ACHN (cell line): Measurements from ENCODE around the gene SRSF12.
A peak's percentile ranks its signal among the peaks of the same experiment; 100 is the strongest.
"Not testable (repeated sequence)": the region's sequence is repeated elsewhere in the genome, so short reads cannot be mapped to it uniquely, and the experiment has no call there.

Experiments
- DNase-seq: peaks from one replicate; pipeline ENCODE4 v3.0.0-alpha.2; 2015
- in situ Hi-C: cut with HindIII; loops from 2 replicates; pipeline ENCODE4 v1.10.0; 2017; ENCODE audit warnings: low sequenced_read_pairs, low pct_ligation_motif_present, low pct_unique_long_range_greater_than_20kb

Gene SRSF12

DNA sequence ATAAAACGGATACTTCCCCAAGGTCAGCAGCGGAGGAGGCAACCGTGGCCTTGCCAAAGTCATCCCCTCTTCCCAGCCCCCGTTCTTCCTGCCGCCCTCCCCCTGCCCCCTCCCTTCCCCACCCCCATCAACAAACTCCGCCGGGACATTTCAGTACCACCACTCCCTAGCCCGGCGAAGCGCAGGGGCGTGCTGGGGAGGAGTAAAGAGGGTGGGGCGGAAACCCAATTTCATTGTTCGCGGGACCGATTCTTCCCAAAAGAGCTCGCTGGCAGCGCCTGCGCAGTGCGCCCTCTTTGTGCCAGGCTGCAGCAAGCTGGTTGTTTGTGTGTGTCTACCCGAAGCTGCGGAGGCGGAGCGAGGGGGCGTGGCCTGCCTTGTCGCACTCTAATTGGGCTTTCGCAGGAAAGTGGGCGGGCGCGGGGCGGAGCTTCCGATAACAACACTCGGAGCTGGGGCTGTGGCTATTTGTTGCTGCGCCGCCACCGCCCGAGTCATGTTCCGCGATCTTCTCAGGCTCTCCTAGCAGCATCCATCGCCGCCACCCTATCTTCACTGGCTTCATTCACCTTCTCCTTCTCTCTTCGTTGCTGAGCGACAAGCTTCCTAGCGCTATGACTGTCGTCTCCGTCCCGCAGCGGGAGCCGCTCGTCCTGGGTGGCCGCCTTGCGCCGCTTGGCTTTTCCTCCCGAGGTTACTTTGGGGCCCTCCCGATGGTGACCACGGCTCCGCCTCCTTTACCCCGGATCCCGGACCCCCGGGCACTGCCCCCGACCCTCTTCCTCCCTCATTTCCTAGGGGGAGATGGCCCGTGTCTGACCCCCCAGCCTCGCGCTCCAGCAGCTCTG is 37.4 kb downstream of the SRSF12 start, which contains the start of gene PNRC1:
Gene PNRC1 (plus strand): TSS at position 471 of the 848 bp plus-strand sequence. CDS start 144 bp downstream, at position 615.
- in situ Hi-C loops, result no loop called here
- DNase-seq, result peak; percentile 97

DNA sequence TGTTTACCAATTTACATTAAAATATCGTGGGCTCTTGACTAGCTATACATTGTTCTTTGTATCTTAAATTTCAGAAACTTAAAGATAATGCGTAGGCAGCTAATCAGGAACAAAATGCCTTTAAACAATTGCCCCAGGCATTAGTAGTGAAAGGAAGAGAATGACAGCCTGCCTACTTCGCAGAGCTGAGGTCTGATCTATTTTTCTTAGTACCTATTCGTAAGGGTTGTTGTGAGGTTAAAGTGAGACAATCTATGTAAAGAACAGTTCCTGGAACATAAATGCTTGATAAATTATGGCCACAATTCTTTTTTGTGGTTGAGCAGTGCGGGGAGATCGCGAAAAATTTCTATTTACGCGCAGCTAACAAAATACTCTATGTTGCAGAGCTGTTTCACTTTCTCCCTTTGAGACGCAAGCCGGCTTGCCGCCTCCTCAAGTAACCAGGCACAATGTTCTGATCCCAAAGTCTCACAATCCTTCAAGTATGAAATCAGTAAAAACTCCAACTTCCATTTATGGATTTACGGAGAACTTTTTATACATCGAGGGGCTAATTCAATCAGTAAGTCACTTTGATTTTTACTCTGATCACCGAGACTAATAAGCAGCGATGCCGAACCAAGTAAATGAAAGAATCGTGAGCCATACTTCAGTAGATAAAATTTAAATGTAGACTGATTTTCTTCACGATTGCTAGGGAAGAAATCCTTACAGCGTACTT is 38.2 kb downstream of the SRSF12 start:
- peak; percentile 64 for DNase-seq
- in situ Hi-C loops, result no loop called here

DNA sequence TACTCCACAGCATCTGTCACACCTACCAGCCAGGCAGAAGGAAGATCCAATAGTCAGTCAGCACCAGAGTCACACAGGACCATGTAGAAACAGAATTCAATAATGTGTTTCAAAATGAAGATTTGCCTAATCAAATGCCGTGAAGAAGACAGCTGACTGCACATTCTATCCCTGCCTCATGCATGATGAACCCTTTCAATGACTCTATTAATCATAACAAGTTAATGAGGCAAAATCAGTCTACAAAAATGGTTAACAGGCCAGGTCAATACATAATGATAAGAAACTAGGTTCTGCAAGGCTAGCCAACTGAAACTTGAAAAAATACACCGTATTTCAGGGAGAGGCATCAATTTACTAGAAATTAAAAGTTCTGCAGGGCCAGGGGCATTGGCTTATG is 44.0 kb downstream of the SRSF12 start:
- in situ Hi-C loops, result no loop called here
- DNase-seq, result no peak

DNA sequence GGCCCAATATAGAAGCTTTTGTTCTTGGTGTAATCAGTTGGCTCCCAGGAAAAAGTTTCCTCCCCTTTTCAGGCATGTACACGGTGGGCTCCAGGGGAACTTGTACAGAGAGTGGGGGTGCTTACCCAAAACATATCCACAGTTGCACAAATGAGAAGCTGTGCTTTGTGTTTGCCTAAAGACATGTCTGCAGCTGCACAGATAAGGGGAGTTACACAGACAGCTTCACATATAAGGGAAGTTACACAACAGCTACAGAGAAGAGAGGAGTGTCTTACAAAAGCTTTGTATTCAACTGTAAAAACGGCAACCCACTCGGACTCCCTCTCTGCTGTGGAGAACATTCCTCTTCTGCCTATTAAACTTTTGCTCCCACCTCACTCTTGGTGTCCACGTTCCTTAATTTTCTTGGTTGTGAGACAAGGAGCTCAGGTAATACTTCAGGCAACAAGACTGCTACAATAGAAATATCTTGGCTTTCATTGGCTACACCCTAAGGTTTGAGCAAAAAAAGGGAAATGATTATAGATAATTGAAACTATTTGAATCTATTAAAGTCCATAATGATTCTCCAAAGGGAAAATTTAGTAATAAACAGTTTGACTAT is 44.8 kb downstream of the SRSF12 start:
- DNase-seq, result no peak
- in situ Hi-C loops, result no loop called here

DNA sequence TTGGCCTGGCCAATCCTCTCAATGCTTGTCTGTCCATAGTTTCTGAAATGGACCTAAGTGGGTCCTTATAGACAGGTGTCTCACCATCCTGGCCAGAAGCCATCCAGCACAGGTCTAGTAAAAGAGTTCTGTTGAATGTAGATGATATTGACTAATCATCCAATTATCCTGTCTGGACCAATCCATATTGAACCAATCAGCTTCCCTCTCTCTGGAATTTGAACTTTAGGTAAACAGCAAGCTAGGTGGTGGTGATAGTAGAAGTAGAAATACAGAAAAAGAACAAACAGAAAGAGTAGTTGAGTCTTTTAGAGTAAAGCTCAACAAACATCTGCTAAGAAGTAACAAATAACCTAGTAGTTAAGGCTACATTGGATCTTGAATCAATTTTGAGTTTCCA is 46.8 kb downstream of the SRSF12 start:
- in situ Hi-C loops, result no loop called here
- DNase-seq, result no peak

DNA sequence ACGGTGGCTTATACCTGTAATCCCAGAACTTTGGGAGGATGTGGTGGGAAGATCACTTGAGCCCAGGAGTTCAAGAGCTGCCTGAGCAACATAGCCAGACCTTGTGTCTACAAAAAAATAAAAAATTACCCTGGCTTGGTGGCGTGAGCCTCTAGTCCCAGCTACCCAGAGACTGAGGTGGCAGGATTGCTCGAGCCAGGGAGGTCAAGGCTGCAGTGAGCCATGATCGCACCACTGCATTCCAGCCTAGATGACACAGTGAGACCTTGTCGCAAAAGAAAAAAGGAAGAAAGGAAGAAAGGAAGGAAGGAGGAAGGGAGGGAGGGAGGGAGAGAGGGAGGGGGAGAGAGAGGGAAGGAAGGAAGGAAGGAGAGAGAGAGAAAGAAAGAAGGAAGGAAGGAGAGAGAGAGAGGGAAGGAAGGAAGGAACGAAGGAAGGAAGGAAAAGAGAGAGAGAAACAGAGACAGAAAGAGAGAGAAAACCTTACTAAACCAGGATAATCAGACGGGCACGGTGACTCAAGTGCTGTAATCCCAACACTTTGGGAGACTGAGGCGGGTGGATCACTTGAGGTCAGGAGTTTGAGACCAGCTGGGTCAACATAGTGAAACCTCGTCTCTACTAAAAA is 48.2 kb downstream of the SRSF12 start:
- in situ Hi-C loops, result no loop called here
- DNase-seq, result no peak

DNA sequence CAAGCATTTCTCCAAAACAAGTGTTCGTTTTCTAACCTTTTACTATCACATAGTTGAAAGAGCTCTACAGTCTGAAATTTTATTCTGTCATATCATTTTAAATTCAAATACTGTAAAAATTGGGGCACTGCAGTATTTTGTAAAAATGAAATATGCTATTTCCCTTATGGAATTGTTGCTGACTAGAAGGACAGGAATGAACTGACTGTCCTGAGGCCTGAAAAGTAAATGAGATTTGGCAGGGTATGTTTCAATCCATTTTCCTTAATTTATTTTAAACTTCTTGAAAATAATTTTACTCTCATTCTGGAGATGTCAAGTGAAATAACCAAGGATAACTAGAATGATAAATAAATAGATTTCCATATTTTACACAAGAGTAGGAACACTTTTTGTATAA is 49.2 kb downstream of the SRSF12 start:
- in situ Hi-C loops, result no loop called here
- DNase-seq, result no peak

DNA sequence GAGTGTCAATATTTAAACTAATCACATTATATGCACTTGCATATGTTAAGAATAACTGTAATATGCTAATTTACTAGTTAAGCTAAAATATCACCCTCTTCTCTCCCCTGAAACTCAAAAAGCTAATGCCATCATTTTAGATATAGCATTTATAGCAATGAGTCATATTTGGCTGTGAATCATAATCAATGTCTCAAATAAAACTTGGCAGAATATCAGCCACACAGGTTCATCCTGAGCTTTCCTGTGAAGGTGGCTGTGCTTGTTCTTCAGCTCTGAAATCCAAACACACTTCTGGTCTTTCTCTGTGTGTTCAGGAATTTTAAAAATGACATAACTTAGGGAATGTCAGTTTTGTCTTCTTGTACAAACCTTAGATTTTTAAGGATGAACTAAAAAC is 50.1 kb downstream of the SRSF12 start:
- in situ Hi-C loops, result no loop called here
- no peak for DNase-seq

DNA sequence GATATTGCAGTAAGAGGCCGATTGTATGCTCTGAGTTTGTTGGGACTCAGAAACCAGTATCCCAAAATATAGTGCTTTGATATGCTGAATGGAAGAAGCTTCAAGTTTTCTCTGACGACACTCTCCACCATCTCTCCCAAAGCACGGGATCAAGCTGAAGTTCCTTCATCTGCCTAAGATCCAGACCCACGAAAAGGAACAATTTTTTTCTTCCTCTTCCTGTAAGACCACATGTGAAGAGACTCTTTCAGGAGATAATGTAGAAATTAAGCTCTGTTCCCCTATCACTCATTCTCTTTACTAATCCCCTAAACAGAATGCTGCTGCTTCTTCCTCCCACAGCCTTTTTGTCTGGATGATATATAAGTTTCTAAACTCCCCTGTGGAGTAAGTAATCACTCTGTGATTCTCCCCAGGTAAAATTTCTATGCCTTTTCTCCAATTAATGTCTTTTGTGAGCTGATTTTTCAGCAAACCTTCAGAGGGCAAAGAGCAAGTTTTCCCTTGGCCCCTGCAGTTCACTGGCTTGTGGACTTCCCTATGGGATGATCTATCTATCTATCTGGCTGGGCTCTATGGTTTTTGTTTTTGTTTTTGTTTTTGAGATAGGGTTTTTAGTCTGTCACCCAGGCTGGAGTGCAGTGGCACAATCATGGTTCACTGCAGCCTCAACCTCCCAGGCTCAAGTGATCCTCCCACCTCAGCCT is 50.8 kb downstream of the SRSF12 start:
- in situ Hi-C loops, result no loop called here
- DNase-seq, result no peak

DNA sequence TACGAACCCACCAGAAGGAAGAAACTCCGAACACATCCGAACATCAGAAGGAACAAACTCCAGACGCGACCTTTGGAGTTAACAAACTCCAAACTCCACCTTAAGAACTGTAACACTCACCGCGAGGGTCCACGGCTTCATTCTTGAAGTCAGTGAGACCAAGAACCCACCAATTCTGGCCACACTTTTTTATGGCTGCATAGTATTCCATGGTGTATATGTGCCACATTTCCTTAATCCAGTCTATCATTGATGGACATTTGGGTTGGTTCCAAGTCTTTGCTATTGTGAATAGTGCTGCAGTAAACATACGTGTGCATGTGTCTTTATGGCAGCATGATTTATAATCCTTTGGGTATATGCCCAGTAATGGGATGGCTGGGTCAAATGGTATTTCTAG is 51.8 kb downstream of the SRSF12 start:
- in situ Hi-C loops, DNase-seq: not testable (repeated sequence)

DNA sequence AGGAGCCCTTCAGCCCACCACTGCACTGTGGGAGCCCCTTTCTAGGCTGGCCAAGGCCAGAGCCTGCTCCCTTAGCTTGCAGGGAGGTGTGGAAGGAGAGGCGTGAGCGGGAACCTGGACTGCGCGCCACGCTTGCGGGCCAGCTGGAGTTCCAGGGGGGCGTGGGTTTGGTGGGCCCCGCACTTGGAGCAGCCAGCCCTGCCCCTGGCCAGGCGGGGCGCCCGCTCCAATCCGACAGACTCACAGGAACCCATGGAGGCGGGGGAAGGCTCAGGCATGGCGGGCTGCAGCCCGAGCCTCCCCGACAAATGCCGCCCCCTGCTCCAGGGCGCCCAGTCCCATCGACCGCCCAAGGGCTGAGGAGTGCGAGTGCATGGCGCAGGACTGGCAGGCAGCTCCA is 52.9 kb downstream of the SRSF12 start:
- in situ Hi-C loops, DNase-seq: not testable (repeated sequence)

DNA sequence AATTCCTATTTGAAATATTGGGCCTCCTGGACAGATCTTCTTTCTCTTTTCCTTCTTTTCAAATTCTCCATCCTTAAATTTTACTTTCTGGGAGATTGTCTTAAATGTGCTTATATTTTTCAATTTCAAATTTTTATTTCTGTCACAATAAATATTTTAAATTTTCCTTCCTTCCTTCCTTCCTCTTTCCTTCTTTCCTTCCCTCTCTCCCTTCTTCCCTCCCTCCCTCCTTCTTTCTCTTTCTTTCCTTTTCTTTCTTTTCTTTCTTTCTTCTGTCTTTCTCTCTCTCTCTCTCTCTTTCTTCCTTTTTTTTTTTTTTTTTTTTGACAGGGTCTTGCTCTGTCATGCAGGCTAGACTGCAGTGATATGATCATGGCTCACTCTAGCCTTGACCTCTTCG is 54.0 kb downstream of the SRSF12 start:
- no peak for DNase-seq
- in situ Hi-C loops, result no loop called here

DNA sequence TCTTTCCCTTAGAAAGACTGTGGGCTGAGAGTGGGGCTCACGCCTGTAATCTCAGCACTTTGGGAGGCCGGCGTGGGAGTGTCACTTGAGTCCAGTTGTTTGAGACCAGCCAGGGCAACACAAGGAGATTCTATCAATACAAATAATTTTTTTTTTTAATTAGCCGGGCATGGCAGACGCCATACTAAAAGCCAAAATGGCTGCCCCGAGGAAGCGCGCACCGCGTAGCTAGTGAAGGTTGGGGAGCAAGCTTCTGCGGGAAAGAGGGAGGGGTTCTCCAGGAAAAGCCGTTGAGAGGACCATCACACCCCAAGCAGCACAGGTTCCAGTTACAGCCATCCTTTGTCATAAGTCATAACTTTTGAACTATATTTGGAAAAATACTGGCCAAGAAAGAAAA is 58.6 kb downstream of the SRSF12 start:
- in situ Hi-C loops, result no loop called here

DNA sequence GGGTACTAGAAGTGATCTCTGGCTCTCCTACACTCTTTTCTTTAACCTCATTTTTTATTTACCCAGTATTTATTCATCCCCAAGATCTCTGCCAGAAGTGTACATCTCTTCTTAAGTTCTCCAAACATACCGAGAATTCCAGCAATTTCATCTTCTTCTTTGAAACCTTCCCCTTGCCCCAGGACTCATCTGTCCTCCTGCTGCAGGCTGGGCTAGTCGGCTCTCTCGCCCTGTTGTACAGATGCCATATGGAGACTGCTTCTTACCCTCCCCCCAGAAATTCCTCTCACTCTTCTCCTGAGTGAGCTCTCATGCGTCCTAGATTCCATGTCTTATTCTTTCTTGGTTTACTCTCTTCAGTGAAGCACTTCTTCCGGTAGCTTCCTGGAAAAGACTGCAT is 59.2 kb downstream of the SRSF12 start:
- in situ Hi-C loops, result no loop called here
- DNase-seq, result no peak

More for the DNA sequence above, 58.6 kb downstream of the SRSF12 start:
- DNase-seq, result no peak

DNA sequence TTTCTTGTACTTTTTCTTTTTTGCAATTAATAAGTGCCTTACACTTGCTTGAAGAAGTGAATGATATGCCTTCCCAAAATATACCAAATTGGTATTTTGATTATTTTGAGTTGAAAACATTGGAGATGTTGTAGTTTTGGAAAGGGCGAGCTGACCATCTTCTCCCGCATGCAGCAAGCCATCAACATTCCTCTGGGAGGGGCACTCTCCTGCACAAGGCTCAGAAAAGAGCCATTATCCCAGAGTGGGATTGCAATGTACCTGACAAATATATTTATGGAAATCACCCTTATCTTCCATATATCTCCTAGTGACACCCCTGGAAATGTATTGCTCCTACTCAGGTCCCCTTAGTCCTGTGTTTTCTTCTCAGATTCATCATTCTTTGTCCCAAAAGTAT is 60.1 kb downstream of the SRSF12 start:
- DNase-seq, result no peak
- in situ Hi-C loops, result no loop called here

DNA sequence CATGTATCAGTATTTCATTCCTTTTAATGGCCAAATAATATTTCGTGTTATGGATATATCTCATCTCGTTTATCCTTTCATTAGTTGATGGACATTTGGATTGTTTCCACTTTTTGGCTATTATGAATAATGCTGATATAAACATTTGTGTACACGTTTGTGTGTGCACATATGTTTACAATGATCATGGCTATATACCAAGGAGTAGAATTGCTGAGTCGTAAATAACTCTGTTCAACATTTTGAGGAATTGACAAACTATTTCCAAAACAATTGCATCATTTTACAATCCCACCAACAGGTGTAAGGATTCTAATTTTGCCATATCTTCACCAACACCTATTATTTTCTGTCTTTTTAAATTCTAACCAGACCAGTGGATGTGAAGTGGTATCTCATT is 63.7 kb downstream of the SRSF12 start:
- in situ Hi-C loops, result no loop called here
- no peak for DNase-seq

DNA sequence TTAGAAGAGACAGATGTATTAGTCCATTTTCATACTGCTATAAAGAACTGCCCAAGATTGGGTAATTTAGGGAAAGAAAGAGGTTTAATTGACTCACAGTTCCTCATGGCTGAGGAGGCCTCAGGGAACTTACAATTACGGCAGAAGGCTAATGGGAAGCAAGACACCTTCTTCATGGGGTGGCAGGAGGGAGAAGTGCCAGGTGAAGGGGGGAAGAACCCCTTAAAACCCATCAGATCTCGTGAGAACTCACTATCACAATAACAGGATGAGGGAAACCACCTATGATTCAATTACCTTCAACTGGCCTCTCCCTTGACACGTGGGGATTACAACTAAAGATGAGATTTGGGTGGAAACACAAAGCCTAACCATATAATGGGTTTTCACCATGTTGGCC is 66.2 kb downstream of the SRSF12 start:
- DNase-seq, result no peak
- in situ Hi-C loops, result no loop called here

DNA sequence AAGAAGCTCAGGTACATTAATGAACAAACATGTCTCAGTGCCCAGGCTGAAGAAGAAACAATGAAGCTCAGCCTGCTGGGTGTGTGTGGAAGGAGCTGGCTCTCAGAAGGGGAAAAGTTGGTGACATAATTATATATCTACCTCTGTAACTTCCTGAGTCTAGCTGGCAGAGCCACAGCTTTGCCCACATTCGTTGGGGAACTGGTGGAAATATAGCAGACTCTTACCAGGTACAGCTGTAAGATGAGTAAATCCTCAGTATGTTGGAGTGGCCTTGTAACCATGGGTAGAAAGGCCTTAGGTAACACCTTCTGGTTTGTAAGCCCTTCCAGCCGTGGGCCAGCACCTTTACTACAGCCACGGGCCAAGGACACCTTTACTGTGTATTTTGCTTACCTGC is 67.2 kb downstream of the SRSF12 start:
- no peak for DNase-seq
- in situ Hi-C loops, result no loop called here
